ENCODE results near the gene SEH1L. TPM values are rescaled to one million over a fixed set of nuclear protein-coding genes. Genes with fewer than 3 reads are reported as not detected.
A peak's percentile ranks its signal among the peaks of the same experiment; 100 is the strongest.
"Not testable (repeated sequence)": the region's sequence is repeated elsewhere in the genome, so short reads cannot be mapped to it uniquely, and the experiment has no call there.

SEH1L gene
- total RNA-seq, 6 experiments from 2014 or later = 54.8 to 61.8 (median 58.0) TPM

- no peak for DNase-seq
- Mint-ChIP-seq H3K27me3 (ENCODE audit: insufficient read depth) (peaks cover 1% of the 10 kb centered on the region; the same call in 1 of the 2 replicates), H3K4me3 (no peak overlapping the region)
Measured at GRCh38 chr18:12973562-12974213, 25.9 kb downstream of the SEH1L start.

GRCh38 chr18:12975488-12975887, 27.7 kb downstream of the SEH1L start:
- Mint-ChIP-seq H3K4me3 (no peak overlapping the region), H3K27ac (no peak overlapping the region), H3K36me3 (ENCODE audit: low read depth) (peaks cover 42% of the 10 kb centered on the region), H3K27me3 (ENCODE audit: insufficient read depth) (peaks cover 1% of the 10 kb centered on the region; the same call in 1 of the 2 replicates), H3K9me3 (no peaks in the 10 kb centered on the region), H3K4me1 (ENCODE audit: low read depth) (peaks cover 19% of the 10 kb centered on the region)
- no peak for DNase-seq
- TF ChIP-seq, protein P1, sequence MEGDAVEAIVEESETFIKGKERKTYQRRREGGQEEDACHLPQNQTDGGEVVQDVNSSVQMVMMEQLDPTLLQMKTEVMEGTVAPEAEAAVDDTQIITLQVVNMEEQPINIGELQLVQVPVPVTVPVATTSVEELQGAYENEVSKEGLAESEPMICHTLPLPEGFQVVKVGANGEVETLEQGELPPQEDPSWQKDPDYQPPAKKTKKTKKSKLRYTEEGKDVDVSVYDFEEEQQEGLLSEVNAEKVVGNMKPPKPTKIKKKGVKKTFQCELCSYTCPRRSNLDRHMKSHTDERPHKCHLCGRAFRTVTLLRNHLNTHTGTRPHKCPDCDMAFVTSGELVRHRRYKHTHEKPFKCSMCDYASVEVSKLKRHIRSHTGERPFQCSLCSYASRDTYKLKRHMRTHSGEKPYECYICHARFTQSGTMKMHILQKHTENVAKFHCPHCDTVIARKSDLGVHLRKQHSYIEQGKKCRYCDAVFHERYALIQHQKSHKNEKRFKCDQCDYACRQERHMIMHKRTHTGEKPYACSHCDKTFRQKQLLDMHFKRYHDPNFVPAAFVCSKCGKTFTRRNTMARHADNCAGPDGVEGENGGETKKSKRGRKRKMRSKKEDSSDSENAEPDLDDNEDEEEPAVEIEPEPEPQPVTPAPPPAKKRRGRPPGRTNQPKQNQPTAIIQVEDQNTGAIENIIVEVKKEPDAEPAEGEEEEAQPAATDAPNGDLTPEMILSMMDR (IDR thresholded peaks at IDR 0.05) = no peak

More at GRCh38 chr18:12973562-12974213, 25.9 kb downstream of the SEH1L start:
- H3K9me3 Mint-ChIP-seq = no peaks in the 10 kb centered on the region
- peaks cover 41% of the 10 kb centered on the region for H3K36me3 Mint-ChIP-seq (ENCODE audit: low read depth)
- TF ChIP-seq, protein P1 (IDR thresholded peaks at IDR 0.05) = peak; percentile 22; the same call in 1 of the 2 replicates
- H3K4me1 Mint-ChIP-seq (ENCODE audit: low read depth) = peaks cover 19% of the 10 kb centered on the region
- no peak overlapping the region for H3K27ac Mint-ChIP-seq

DNA sequence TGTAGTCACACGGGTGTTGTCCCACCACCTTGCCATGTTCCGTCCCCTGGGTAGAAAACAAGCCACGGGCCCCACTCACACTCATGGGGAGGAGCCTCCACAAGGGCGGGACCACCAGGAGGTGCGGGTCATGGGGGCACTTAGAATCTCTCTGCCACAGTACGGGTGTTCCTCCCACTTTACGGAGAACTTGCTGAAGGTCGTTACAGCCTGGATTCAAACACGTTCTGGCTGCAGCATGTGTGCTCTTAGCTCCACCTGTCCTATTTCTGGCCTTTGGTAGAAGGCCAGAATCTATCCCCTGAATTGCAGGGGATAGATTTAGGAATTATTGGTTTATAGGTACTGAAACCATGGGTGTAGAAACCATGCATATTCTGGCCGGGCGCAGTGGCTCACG, 28.5 kb downstream of the SEH1L start:
- Mint-ChIP-seq H3K27ac (0 out of 2 replicates have a peak overlapping the region, but pooled peaks have one; percentile 53), H3K4me1 (ENCODE audit: low read depth) (peaks cover 19% of the 10 kb centered on the region), H3K36me3 (ENCODE audit: low read depth) (peaks cover 35% of the 10 kb centered on the region), H3K4me3 (no peak overlapping the region), H3K27me3 (ENCODE audit: insufficient read depth) (peaks cover 1% of the 10 kb centered on the region; the same call in 1 of the 2 replicates), H3K9me3 (no peaks in the 10 kb centered on the region)
- DNase-seq = no peak
- TF ChIP-seq, protein P1 (IDR thresholded peaks at IDR 0.05) = no peak

DNA sequence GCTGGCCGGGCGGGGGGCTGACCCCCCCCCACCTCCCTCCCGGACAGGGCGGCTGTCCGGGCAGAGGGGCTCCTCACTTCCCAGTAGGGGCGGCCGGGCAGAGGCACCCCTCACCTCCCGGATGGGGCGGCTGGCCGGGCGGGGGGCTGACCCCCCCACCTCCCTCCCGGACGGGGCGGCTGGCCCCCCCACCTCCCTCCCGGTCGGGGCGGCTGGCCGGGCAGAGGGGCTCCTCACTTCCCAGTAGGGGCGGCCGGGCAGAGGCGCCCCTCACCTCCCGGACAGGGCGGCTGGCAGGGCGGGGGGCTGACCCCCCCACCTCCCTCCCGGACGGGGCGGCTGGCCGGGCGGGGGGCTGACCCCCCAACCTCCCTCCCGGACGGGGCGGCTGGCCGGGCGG, 32.3 kb downstream of the SEH1L start:
- H3K4me1 Mint-ChIP-seq (ENCODE audit: low read depth) = peaks cover 19% of the 10 kb centered on the region
- peaks cover 22% of the 10 kb centered on the region for H3K36me3 Mint-ChIP-seq (ENCODE audit: low read depth)
- H3K9me3 Mint-ChIP-seq; DNase-seq; H3K27ac Mint-ChIP-seq; H3K4me3 Mint-ChIP-seq; H3K27me3 Mint-ChIP-seq (ENCODE audit: insufficient read depth): not testable (repeated sequence)

DNA sequence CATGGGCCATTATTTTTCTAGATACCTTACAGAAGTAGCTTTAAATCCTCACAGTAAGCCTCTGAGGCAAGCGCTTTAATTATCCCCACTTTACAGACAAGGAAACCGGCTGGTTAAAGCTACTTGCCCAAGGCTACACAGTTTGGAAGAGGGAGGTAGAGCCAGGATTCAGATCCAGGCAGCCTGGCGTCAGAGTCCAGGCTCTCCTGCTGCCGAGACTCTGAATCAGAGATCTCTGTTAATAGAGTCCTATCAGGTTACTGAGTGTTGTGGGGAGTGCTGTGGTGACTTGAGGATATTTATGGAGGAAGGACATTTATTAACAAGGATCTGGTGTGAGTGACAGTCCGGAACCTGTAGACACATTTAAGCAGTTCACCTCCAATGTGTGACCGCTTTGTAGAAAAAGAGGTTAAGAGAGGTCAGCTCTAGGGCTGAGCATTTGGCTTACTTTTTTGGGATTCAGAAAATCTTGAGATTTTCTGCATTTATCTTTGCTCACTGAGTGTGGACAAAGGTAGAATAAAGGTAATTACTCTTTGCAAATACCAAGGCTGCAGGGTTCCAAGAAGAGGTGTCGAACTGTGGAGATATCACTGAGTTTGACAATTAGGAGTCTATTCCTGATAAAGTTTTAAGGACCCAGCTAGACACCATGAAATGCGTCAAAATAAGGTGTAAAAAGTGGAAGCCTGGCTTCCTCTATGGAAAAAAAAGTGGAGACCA, 41.7 kb downstream of the SEH1L start:
- peaks cover 19% of the 10 kb centered on the region for H3K4me1 Mint-ChIP-seq (ENCODE audit: low read depth)
- H3K9me3 Mint-ChIP-seq = no peaks in the 10 kb centered on the region
- no peak for DNase-seq
- peaks cover 5% of the 10 kb centered on the region; the same call in 1 of the 2 replicates for H3K36me3 Mint-ChIP-seq (ENCODE audit: low read depth)
- H3K27ac Mint-ChIP-seq = peak overlapping the region; percentile 99
- H3K4me3 Mint-ChIP-seq = peak overlapping the region; percentile 100
- peaks cover 4% of the 10 kb centered on the region for H3K27me3 Mint-ChIP-seq (ENCODE audit: insufficient read depth)
- TF ChIP-seq, protein P1 (IDR thresholded peaks at IDR 0.05) = no peak

- Mint-ChIP-seq H3K36me3 (ENCODE audit: low read depth) (peaks cover 5% of the 10 kb centered on the region; the same call in 1 of the 2 replicates), H3K4me1 (ENCODE audit: low read depth) (peaks cover 19% of the 10 kb centered on the region), H3K4me3 (peak overlapping the region; percentile 100), H3K27ac (peak overlapping the region; percentile 99), H3K9me3 (no peaks in the 10 kb centered on the region), H3K27me3 (ENCODE audit: insufficient read depth) (peaks cover 4% of the 10 kb centered on the region)
- TF ChIP-seq, protein P1 (IDR thresholded peaks at IDR 0.05) = no peak
- DNase-seq = no peak
Measured at GRCh38 chr18:12990123-12990475, 42.3 kb downstream of the SEH1L start.

Data from HFFc6 (cell line).